ENCODE data around the gene CFAP298. TPM values are rescaled to one million over a fixed set of nuclear protein-coding genes. Genes with fewer than 3 reads are reported as not detected.

CFAP298 gene
- total and polyA plus RNA-seq, 2 of the 13 experiments (the other 11 are each of a cell fraction or from before 2014, with no cell fraction given), result 21.2 to 62.2 TPM

GRCh38 chr21:32612075-32612998 lies at the start of gene CFAP298 (continued):
- peak; percentile 28 for TF ChIP-seq DBP (CRISPR knock-in tag; IDR thresholded peaks at IDR 0.05; ENCODE audit: not compliant biosample characterization)
- TF ChIP-seq HCFC1 (IDR thresholded peaks at IDR 0.05; ENCODE audit: low read depth, low read length), result peak; percentile 53
- peak; percentile 87 for TF ChIP-seq DMAP1 (CRISPR knock-in tag; IDR thresholded peaks at IDR 0.05)
- TF ChIP-seq ELF3 (CRISPR knock-in tag; IDR thresholded peaks at IDR 0.05), result peak; percentile 45
- TF ChIP-seq ZNF414 (CRISPR knock-in tag; IDR thresholded peaks at IDR 0.05), result peak; percentile 85
- no peak; the same call in none of the 2 replicates for TF ChIP-seq ZNF598 (CRISPR knock-in tag; IDR thresholded peaks at IDR 0.05; ENCODE audit: borderline replicate concordance)
- TF ChIP-seq ZNF143 (CRISPR knock-in tag; IDR thresholded peaks at IDR 0.05), result peak; percentile 52; the same call in 1 of the 2 replicates
- TF ChIP-seq TFDP1 (CRISPR knock-in tag; IDR thresholded peaks at IDR 0.05; ENCODE audit: borderline replicate concordance), result peak; percentile 44; the same call in 1 of the 2 replicates
- TF ChIP-seq SIN3B (IDR thresholded peaks at IDR 0.05; ENCODE audit: low read length), result peak; percentile 72; the same call in 1 of the 2 replicates
- TF ChIP-seq CREB3 (CRISPR knock-in tag; IDR thresholded peaks at IDR 0.05), result no peak
- TF ChIP-seq MED1 (CRISPR knock-in tag; IDR thresholded peaks at IDR 0.05), result peak; percentile 62; the same call in 1 of the 2 replicates
- no peak for TF ChIP-seq ZBTB38 (CRISPR knock-in tag; IDR thresholded peaks at IDR 0.05)
- no peak for TF ChIP-seq ZNF710 (CRISPR knock-in tag; IDR thresholded peaks at IDR 0.05; ENCODE audit: borderline replicate concordance)
- no peak for TF ChIP-seq ARHGAP35 (CRISPR knock-in tag; IDR thresholded peaks at IDR 0.05; ENCODE audit: borderline replicate concordance)
- no peak; the same call in 1 of the 2 replicates for TF ChIP-seq ZSCAN9 (CRISPR knock-in tag; IDR thresholded peaks at IDR 0.05; ENCODE audit: borderline replicate concordance)
- TF ChIP-seq ZNF264 (CRISPR knock-in tag; IDR thresholded peaks at IDR 0.05), result no peak
- no peak for TF ChIP-seq ZSCAN12 (CRISPR knock-in tag; IDR thresholded peaks at IDR 0.05)
- no peak for TF ChIP-seq CC2D1A (CRISPR knock-in tag; IDR thresholded peaks at IDR 0.05)
- no peak for TF ChIP-seq HNRNPK (IDR thresholded peaks at IDR 0.05; ENCODE audit: low read depth, low read length, poor library complexity, severe bottlenecking)
- TF ChIP-seq GATAD2A (CRISPR knock-in tag; IDR thresholded peaks at IDR 0.05), result no peak; the same call in 1 of the 2 replicates
- TF ChIP-seq RNF219 (CRISPR knock-in tag; IDR thresholded peaks at IDR 0.05), result no peak
- 0 out of 2 replicates have a peak, but pooled peaks have one; percentile 9 for TF ChIP-seq ZNF629 (CRISPR knock-in tag; conservative IDR thresholded peaks at IDR 0.05)

Measured in HepG2 (cell line).